Prostate gland (tissue), 2 donors: ENCODE data around the gene FCSK. TPM values are rescaled to one million over a fixed set of nuclear protein-coding genes. Genes with fewer than 3 reads are reported as not detected.

ENCODE experiments used
- DNase-seq: peaks from one replicate; pipeline ENCODE4 v3.0.0-alpha.2; 2019; ENCODE audit warnings: low spot score
- H3K27ac ChIP-seq, 2 donors: fragments of 200-600 bp; sonication (generic); 2 replicates each; pipeline ENCODE4 v1.5.1; 2017 to 2019
- H3K27me3 ChIP-seq: fragments of 200-600 bp; sonication (generic); replicated peaks from 2 replicates; pipeline ENCODE4 v1.5.1; 2019; ENCODE audit not compliant: insufficient read depth
- H3K36me3 ChIP-seq, 2 donors: fragments of 200-600 bp; sonication (generic); 1 replicate in 1 of 2; 2 replicates in 1 of 2; pipeline versions ENCODE4 v1.5.1 to v1.8.1; 2017 to 2019
- H3K4me1 ChIP-seq: fragments of 200-600 bp; sonication (generic); replicated peaks from 2 replicates; pipeline ENCODE4 v1.5.1; 2019
- H3K4me3 ChIP-seq, 2 donors: fragments of 200-600 bp; sonication (generic); 2 replicates each; pipeline ENCODE4 v1.5.1; 2017 to 2019
- H3K9me3 ChIP-seq: fragments of 200-600 bp; sonication (generic); 2 replicates; pipeline ENCODE4 v1.5.1; 2017
- CTCF ChIP-seq, 4 experiments: fragments of 200-600 bp in 2 of 4; fragments of 450-650 bp in 2 of 4; sonication (generic) in 2 of 4; IDR thresholded peaks; 1 replicate in 3 of 4; 2 replicates in 1 of 4; pipeline ENCODE4 v1.5.1; 2016 to 2019; ENCODE audit warnings: antibody characterized with exemption in 4 of 4, mild to moderate bottlenecking in 2 of 4, moderate library complexity in 2 of 4
- POLR2A ChIP-seq: fragments of 450-650 bp; IDR thresholded peaks from one replicate; pipeline ENCODE4 v1.6.1; 2016; ENCODE audit warnings: antibody characterized with exemption, mild to moderate bottlenecking
- POLR2AphosphoS5 ChIP-seq: sonication (generic); formaldehyde crosslinking; IDR thresholded peaks from one replicate; pipeline ENCODE4 v1.6.1; 2017; ENCODE audit warnings: antibody characterized with exemption
- WGBS: methylation state at CpG from one replicate; pipeline ENCODE4 v1.1.5; 2018; 5-methylcytosine and 5-hydroxymethylcytosine counted together
- intact Hi-C: fragments of 100-400 bp; cut with DNase I; formaldehyde crosslinking; loops from one replicate; pipeline ENCODE4 v1.14.2; 2022
- total RNA-seq, 2 donors: library from RNA; depleted of rRNA; stranded (reverse); fragments of >200 nt; gene quantifications; one replicate each; pipeline ENCODE4 v1.1.0, GENCODE V29; 2016

The FCSK gene
- total RNA-seq, 2 donors from 2014 or later = 23.0 to 33.1 TPM

- H3K4me1 ChIP-seq = no peaks in the 10 kb centered on the region
- intact Hi-C loops = no loop called here
- no peak for DNase-seq
- WGBS = 94% methylated on average over 8 of the region's 8 CpGs
- H3K9me3 ChIP-seq = no peaks in the 10 kb centered on the region
- no peaks in the 10 kb centered on the region for H3K36me3 ChIP-seq
- no peak overlapping the region for H3K4me3 ChIP-seq
- TF ChIP-seq POLR2A = no peak
- no peaks in the 10 kb centered on the region for H3K27me3 ChIP-seq
- H3K27ac ChIP-seq = no peak overlapping the region
These were observed 13.2 kb downstream of the FCSK start for GRCh38 chr16:70467608-70468007.

GRCh38 chr16:70468776-70469525 lies 14.6 kb downstream of the FCSK start:
- Histone ChIP-seq H3K27me3 (no peaks in the 10 kb centered on the region), H3K36me3 (peaks cover 0 to 3% of the 10 kb centered on the region in 2 donors), H3K4me3 (no peak overlapping the region), H3K27ac (no peak overlapping the region), H3K9me3 (no peaks in the 10 kb centered on the region), H3K4me1 (no peaks in the 10 kb centered on the region)
- intact Hi-C loops = no loop called here
- DNase-seq = no peak
- TF ChIP-seq CTCF (IDR thresholded peaks at IDR 0.05) (no peak), POLR2A (no peak), POLR2AphosphoS5 (no peak)
- WGBS = 95% methylated on average over 16 of the region's 16 CpGs

- H3K27ac ChIP-seq = no peak overlapping the region
- 89% methylated on average over 10 of the region's 10 CpGs for WGBS
- intact Hi-C loops = no loop called here
- H3K36me3 ChIP-seq = peaks cover 0 to 3% of the 10 kb centered on the region in 2 donors
- no peaks in the 10 kb centered on the region for H3K27me3 ChIP-seq
- TF ChIP-seq CTCF (IDR thresholded peaks at IDR 0.05) = no peak
- H3K4me3 ChIP-seq = no peak overlapping the region
- DNase-seq = no peak
- H3K9me3 ChIP-seq = no peaks in the 10 kb centered on the region
- H3K4me1 ChIP-seq = no peaks in the 10 kb centered on the region
These were observed 15.9 kb downstream of the FCSK start for GRCh38 chr16:70470141-70470926.

- H3K36me3 ChIP-seq = peaks cover 0 to 3% of the 10 kb centered on the region in 2 donors
- WGBS = 60% methylated on average over 17 of the region's 17 CpGs
- H3K4me1 ChIP-seq = no peaks in the 10 kb centered on the region
- TF ChIP-seq POLR2AphosphoS5 (no peak), CTCF (IDR thresholded peaks at IDR 0.05) (peak in 3 of 4 experiments; percentile 29 to 48 (median 47)), POLR2A (no peak)
- intact Hi-C loops = no loop called here
- no peak overlapping the region for H3K27ac ChIP-seq
- no peaks in the 10 kb centered on the region for H3K9me3 ChIP-seq
- DNase-seq = no peak
- no peak overlapping the region for H3K4me3 ChIP-seq
- H3K27me3 ChIP-seq = no peaks in the 10 kb centered on the region
These were observed 16.5 kb downstream of the FCSK start for GRCh38 chr16:70470927-70471341.

- TF ChIP-seq POLR2A (no peak), CTCF (IDR thresholded peaks at IDR 0.05) (no peak), POLR2AphosphoS5 (no peak)
- no peaks in the 10 kb centered on the region for H3K4me1 ChIP-seq
- DNase-seq = no peak
- H3K4me3 ChIP-seq = no peak overlapping the region
- 81% methylated on average over 28 of the region's 28 CpGs for WGBS
- H3K9me3 ChIP-seq = no peaks in the 10 kb centered on the region
- H3K36me3 ChIP-seq = peaks cover 0 to 3% of the 10 kb centered on the region in 2 donors
- intact Hi-C loops = no loop called here
- H3K27me3 ChIP-seq = no peaks in the 10 kb centered on the region
- no peak overlapping the region for H3K27ac ChIP-seq
These were observed 18.5 kb downstream of the FCSK start for GRCh38 chr16:70472786-70473433.
